ENCODE measurements around the gene SLC7A10.
A peak's percentile ranks its signal among the peaks of the same experiment; 100 is the strongest.
"Not testable (repeated sequence)": the region's sequence is repeated elsewhere in the genome, so short reads cannot be mapped to it uniquely, and the experiment has no call there.

The SLC7A10 gene

GRCh38 chr19:33215438-33216197 is 10.0 kb downstream of the SLC7A10 start:
- DNase-seq: no peak

GRCh38 chr19:33214596-33214995 is 11.1 kb downstream of the SLC7A10 start:
- DNase-seq: peak in 2 of 3 experiments; percentile 44 to 63

- DNase-seq: no peak
Observed at GRCh38 chr19:33212436-33213172, 13.0 kb downstream of the SLC7A10 start.

DNA sequence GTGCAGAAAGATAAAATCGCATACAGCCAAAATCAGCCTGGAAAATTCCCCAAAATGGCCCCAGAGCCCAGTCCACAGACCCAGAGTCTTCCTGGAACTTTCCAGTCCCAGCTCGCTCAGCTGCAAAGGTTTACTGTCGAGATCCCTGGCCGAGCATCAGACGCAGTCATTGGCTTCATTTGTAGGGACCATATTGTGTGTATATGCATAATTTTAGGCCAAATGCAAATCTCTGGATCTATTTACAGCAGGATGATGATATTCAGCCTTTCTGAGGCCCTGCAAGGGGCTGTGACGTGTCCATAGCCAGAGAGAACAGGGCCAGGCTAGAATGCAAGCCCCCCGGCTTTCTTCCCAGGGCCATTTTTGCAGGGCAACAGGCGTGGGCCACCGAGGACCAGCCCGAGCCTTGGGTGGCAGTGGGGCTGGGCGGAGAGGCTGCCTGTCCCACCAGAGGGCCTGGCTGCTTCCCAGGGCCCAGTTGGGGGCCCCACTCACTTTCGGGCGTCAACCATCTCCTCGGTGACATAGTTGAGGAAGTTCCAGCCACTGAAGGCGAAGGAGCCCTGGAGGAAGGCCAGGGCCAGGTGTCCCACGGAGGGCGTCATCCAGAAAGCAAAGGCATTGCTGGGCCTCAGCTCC is 13.7 kb downstream of the SLC7A10 start:
- no peak for DNase-seq

- no peak for DNase-seq
Observed at GRCh38 chr19:33210266-33210940, 15.2 kb downstream of the SLC7A10 start.

GRCh38 chr19:33209850-33210230 is 15.8 kb downstream of the SLC7A10 start:
- not testable (repeated sequence) for DNase-seq

DNA sequence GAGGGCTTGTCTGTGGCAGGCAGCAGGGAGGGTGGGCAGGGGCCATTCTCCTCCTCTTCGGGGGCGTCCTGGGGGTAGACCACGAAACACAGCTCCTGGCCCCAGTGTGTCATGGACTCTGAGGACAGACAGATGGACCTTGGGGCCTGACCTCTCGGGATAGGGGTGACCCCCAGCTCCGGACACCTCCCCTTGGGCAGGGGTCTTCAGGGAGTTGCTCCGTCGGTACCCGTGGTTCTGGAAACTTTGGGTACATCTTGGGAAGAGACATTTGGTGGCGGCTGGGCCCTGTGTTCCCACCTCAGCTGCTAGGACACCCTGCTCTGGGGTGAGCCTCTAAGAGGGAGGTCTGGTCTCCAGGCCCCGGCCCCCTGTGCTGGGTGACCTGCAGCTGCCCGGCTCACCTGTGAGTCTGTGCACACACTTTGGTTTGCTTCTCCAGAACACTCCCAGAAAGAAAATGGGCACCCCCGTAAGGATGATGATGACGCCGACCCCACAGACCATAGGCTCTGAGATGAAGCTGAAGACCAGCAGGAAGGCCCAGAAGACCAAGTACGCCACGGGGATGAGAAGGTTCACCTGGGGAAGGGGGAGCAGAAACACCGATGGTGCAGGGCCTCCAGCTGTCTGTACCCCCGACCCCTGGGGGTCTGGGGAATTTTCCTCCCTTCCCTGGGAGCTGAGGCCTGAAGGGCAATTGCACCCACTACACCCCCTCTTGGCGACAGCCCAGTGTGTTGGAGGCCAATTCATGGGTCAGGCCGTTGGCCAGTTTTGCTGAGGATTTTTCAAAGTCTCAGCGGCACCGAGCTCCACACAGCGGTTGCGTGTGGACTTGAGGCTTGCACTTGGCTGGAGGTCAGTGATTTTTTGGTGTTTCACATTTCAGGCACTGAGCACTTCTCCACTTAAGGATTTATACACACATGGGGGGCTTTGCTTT is 16.5 kb downstream of the SLC7A10 start:
- no peak for DNase-seq

- DNase-seq: no peak
Observed at GRCh38 chr19:33208371-33208895, 17.2 kb downstream of the SLC7A10 start.

DNA sequence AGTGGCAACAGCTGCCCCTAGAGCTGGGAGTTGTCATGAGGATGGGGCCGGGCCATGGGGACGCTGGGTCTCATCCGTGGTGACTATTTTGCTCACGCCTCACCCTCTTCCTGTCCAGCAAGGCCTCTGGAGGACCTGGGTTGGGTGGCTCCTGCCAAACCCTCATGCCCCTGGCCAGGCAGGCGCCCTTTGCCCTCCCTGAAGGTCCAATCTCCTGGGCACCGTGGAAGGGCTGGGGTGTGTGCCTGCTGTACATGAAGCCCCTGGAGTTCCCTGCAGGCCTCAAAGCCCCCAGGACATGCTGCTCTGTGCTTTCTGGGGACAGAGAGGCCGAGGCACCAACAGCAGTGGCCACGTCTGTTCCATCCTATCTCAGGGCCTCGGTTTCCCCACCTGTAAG is 17.7 kb downstream of the SLC7A10 start:
- DNase-seq: no peak

GRCh38 chr19:33207040-33207620 is 18.5 kb downstream of the SLC7A10 start:
- no peak for DNase-seq

- no peak for DNase-seq
Observed at GRCh38 chr19:33206261-33207039, 19.2 kb downstream of the SLC7A10 start.

DNA sequence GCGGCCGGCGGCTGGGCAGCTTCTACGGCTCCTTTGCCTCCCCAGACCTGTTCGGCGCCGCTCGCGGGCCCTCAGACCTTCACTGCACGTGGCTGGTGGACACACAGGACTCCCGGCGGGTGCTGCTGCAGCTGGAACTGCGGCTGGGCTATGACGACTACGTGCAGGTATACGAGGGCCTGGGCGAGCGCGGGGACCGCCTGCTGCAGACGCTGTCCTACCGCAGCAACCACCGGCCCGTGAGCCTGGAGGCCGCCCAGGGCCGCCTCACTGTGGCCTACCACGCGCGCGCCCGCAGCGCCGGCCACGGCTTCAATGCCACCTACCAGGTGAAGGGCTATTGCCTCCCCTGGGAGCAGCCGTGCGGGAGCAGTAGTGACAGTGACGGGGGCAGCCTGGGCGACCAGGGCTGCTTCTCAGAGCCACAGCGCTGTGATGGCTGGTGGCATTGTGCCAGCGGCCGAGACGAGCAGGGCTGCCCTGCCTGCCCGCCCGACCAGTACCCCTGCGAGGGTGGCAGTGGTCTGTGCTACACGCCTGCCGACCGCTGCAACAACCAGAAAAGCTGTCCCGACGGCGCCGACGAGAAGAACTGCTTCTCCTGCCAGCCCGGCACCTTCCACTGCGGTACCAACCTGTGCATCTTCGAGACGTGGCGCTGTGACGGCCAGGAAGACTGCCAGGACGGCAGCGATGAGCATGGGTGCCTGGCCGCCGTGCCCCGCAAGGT is 20.0 kb downstream of the SLC7A10 start:
- no peak for DNase-seq

DNA sequence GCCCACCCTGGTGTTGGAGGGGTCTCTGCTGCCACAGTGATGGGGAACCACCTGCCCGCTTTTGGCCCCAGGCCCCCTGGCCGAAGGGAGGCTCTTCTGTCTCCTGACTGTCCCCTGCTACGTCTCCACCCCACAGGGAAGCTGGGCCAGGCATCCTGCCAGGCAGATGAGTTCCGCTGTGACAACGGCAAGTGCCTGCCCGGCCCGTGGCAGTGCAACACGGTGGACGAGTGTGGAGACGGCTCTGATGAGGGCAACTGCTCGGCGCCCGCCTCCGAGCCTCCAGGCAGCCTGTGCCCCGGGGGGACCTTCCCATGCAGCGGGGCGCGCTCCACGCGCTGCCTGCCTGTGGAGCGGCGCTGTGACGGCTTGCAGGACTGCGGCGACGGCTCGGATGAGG is 20.5 kb downstream of the SLC7A10 start:
- DNase-seq: no peak

DNA sequence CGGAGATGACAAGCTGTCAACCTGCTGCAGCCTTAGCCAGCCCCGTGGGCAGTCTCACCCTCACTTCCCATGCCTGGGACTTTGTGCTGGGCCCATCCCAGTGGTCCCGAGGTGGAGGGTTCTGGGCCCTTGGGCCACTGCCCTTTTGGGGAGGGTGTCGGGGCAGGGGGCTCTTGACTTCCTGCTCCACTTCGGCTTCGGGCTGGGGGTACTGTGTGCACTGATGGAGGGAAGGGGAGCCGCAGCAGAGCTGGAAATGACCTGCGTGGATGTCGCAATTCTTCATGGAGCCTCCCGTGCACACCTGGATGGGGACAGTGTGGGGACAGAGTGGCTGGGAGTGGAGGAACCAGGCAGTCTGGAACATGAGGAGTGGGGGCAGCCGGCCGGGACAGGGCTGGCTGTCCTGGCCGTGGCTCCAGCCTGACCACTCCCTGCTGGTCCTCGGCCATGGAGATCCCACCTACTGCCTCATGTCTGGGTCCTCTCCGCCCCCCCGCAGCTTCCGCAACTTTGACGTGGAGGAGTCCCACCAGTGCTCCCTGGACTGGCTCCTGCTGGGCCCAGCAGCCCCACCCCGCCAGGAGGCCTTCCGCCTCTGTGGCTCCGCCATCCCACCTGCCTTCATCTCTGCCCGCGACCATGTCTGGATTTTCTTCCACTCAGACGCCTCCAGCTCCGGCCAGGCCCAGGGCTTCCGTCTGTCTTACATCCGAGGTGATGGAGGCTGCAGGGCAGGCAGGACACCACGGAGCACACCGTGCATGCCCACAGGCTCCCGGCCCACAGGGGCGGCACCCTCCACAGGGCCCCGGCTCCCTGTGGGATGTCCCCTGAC is 21.3 kb downstream of the SLC7A10 start:
- DNase-seq: no peak

DNA sequence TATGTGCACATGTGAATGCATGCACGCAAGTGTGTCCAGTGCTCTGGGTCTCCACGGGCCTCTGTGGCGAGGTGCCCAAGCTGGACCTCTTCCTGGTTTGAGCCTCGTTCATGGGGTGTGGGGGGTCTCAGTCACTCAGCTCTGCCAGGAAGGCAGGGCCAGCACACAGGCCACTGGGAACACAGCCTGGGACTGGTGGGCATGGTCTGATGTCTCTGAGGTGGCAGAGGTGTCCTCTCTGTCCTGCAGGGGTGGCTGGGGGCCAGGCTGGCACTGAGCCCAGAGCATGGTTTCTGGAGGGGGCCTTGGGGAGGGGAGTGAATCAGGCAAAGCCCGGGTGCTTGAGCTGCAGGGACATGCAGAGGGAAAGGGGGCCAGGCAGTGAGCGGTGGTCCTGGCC is 22.1 kb downstream of the SLC7A10 start:
- no peak for DNase-seq

GRCh38 chr19:33202546-33203507 is 22.8 kb downstream of the SLC7A10 start:
- DNase-seq: no peak

DNA sequence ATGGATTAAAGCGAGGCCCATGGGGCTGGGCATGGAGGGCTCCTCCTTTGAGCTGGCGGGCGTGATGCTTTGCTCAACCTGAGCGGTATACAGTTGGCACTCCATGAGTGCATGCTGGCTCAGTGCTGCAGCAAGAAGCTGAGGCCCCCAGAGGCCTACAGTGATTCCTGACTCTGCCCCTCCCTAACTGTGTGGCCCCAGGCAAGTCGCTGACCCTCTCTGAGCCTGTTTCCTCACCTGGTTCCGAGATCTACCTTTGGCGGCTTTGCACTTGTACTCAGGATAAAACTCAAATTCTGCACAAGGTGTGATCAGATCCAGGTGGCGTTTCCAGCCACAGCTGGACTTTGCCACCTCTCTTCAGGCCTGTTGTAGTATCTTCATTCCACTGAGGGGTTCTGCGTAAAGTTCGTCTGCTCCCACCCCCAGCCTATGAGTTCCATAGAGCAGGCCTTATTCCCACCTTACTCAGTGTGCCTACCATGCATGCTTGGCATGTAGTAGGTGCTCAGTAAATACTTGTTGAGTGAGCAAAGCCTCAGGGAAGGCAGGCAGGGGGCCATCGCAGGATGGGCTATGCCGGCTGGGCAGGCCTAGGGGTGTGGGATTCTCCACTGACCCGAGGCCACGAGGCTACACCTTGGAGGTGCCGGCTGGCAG is 23.6 kb downstream of the SLC7A10 start:
- DNase-seq: no peak
